Measurements from ENCODE around the gene RYR3.
"Not testable (repeated sequence)": the region's sequence is repeated elsewhere in the genome, so short reads cannot be mapped to it uniquely, and the experiment has no call there.

The RYR3 gene

DNA sequence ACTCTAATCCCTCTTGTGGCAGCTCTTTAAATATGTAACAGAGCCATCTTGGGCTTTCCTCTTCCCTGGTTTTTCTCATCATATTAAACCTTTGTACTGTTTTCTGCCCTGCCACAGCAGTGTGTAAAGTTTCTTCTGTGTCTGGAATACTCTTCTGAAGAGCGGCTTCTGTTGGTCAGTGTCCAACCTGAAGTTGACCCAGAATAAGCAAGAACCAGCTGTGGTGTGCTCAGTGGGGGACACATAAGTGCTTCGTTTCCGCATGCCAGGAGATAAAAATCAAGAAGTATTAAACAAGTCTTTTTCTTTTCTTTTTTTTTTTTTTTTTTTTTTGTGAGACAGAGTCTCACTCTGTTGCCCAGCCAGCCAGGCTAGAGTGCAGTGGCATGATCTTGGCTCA, 484.3 kb downstream of the RYR3 start:
- DNase-seq, result no peak

DNA sequence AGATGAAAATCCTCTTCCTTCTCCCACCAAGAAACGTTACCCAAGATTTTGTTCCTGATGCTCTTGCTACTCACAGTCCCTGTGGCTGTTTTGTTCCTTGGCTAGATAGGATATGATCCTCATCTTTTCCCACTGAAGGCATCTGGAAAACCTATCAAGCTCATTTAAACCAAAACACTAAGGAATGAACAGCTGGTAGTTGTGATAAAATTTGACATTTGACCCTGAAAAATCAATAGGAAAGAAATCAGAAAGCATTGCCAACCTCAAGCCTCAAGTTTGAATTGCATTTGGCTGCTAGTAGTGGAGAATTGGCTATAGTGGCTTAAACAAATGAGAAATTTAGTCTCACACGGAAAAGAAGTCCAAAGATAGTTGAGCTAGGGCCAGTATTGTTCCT, 486.9 kb downstream of the RYR3 start:
- no peak for DNase-seq

DNA sequence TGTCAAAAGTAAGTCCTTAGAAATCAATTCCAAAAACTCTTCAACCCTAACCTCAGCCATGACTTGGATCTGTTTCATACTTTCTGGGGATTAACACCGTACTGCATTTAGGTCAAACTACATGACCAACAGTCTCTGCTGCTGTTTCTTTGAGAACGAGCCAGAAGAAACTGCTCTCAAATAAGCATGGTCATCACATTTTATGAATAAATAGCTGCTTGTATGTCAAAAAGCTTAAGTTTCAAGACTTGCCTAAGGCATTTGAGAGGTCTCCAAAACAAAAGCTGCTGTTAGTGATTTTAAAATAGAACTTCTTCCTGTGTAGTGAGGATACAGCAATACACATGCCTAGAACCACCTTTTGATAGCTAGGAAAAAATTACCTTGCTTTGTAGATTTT, 491.2 kb downstream of the RYR3 start:
- DNase-seq, result no peak

DNA sequence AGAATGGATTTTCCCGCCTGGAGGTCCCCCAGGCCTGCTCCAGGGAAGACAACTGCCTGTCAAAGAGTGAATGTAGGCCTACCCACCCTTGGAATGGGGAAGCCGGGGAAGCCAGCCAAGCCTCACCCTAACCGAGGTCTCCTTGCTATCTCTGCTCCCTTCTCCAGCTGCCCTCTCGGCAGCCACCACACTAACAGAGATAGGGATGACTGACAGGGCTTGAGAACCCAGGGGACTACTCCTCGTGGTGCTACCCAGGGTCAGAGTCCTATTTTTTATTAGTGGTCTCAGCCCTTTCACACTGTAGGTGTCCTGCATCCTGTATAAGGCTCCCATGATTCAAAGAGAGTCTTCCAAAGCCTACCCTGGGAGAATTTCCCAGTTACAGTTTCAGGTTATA, 496.9 kb downstream of the RYR3 start:
- no peak for DNase-seq

DNA sequence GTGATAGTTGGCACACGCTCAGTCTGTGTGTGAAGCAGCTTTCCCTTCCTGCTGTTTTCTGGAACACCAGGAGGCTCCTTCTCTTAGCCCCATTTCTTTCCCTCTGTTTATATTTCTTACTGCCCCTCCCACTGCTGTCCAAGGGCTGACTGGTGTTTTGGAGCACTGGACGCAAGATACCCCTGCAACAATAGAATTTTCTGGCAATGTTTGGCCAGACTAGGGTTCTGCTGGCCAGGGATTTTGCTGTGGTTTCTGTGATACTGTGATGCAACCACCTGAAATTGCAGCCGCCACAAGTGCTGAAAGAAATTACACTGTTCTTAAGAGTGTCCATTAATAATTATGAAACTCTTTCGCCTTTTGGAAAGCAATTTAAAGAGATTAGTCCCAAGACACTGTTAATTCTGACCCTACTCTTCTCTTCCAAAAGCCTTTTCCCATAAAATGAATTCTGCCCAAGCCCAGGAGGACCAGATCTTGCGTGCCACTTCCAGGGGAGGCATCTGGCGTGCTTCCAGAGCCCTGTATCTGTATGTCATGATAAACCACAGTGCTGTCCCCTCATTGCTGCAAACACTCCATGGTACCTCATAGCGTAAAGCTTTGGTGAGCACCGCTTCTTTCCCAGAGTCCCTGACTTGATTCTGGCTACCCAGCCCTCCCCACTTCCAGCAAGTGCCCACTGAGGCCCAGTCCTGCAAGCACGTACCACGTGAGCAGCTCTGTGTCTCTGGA, 498.1 kb downstream of the RYR3 start:
- DNase-seq, result no peak

DNA sequence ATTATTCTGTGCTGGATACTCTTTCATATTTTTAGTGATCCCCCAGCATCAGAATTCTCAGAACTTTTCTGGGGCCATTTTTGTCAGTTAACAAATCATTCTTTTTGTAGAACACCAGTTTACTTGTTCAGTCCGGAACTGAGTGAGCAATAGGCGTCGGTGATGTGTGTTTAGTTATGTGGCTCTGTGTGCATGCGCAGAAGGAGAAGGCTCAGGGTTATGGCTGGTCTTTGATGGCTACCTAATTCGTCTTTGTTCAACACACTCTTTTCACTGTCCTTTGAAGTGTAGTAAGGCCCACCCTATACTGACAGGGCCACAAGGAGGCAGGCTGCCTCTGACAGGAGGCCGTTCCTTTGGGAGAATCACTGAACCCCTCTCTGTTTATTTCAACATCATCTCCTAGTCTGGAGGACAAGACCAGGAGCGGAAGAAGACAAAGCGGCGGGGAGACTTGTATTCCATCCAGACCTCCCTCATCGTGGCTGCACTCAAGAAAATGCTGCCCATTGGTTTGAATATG, 499.4 kb downstream of the RYR3 start:
- no peak for DNase-seq

DNA sequence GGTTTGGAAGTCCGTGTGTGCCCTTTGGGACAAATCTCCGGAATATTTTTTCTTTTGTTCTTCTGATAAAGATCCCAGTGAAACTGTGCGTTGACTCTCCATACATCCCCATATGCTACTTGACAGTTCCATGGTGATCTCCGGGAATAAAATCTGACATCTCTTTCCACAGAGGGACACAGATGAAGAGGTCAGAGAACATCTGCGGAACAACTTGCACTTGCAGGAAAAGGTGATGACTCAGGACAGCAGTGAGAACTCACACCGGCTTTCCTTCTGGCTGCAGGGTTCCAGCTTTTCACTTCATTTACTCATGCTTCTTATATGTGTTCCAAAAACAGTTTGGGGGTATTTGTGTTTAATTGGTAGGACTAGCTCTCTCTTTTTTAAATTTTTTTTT, 500.0 kb downstream of the RYR3 start:
- no peak for DNase-seq

DNA sequence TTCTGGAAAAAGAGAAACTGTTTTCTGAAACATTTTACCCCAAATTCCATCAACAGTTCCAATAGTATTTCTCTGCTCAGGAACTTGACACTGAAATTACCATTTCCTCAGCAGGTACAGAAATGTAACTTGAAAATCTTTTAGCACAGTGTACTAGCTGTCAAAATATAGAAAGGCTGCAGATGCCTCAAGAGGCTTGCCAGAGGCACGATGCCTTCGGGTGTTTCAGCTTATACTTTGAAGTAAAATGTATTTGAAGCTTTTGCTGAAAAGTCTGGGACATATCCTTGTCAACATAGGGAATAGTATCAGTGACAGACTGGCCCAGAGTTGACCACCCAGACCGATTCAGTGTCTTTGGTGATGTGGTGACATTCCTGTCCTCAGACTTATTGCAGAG, 503.1 kb downstream of the RYR3 start:
- DNase-seq, result no peak

DNA sequence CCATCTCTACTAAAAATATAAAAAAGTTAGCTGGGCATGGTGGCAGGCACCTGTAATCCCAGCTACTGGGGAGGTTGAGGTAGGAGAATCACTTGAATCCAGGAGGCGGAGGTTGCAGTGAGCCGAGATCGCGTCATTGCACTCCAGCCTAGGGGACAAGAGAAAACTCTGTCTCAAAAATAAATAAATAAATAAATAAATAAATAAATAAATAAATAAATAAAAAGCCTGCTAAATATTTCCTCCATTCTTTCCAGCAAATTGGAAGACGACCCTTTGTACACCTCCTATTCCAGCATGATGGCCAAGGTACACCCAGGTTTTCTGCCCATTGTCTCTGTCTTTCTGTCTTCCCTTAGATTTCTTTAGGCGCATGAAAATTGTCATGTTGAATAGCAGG, 508.7 kb downstream of the RYR3 start:
- not testable (repeated sequence) for DNase-seq

DNA sequence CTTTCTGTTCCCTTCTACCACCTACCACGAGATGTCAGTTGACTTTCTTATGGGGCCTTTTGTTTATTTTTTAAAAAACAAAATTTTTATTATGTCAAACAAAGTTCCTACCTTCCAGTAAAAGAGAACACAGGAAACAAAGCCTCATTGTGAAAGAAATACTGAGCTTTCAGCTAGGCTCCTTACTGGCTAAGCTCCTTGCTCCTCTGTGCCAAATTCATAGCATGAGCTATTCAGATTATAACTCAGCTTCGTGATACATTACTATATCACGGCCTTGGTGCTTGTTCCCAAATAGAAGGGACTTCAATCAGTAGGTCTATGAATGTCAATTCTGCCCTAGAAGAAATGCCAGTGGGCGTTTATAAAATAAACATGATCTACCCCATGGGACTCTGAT, 511.7 kb downstream of the RYR3 start:
- no peak for DNase-seq

DNA sequence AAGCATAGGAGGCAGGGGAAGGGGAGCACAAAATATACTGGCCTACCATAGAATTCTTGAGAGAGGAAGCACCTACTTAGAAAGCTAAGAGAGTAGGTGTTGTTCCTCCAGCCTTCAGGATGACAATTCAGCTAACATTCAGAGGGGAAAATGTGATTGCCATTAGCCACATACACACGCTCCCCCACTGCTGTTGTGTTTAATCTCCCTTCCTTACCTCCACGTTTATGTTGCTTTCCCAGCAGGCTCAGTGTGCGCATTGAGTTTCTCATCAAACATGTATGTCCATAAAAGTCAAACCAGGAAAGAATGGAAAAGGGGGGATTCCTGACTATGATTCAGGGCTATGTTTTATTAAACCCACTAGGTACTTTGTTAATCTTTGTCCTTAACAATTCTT, 512.4 kb downstream of the RYR3 start:
- DNase-seq, result no peak

DNA sequence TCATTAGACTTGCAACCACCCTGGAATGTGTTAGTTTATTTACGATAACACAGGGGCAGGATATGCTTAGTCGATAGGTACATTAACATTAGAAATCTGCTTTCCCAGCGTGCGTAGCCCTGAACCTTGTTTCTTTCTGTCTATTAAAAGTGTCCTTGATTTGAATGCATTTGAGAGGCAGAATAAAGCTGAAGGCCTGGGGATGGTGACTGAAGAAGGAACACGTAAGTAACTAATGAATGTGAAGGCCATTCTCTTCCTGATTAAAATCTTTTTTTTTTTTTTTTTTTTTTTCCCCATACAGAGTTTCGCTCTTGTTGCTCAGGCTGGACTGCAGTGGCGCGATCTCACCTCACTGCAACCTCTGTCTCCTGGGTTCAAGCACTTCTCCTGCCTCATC, 514.7 kb downstream of the RYR3 start:
- DNase-seq, result no peak

DNA sequence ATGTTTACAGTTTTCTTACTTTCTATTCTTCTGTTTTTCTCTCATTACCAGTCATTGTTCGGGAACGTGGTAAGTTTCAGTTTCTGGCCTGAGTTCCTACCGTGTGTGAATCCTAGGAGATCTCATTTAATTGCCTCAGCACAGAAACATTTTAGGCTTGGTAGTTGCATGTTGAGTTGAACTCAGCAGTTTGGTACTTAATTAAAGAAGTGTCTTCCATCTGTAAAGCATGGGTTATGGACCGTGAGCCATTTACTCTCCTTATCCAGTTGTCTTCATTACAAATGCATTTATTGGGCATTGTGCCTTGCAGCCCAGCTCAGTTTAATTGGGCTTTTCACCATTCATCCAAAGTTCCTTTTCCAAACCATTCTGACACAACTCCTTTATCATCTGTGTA, 515.4 kb downstream of the RYR3 start:
- DNase-seq, result no peak

DNA sequence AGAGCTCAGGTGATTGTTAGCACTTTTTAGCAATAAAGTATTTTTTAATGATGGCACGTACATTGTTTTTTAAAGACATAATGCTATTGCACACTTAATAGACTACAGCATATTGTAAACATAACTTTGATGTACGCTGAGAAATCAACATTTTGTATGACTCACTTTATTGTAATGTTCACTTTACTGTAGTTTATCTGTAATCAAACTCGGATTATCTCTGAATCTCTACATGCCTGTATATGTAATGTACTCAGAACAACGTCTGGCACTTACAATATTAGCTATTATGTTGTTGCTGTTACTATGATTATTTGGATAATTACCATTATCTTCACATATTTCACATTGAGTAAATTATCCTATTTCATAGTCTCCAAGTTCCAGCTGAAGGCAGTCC, 519.6 kb downstream of the RYR3 start:
- no peak for DNase-seq

DNA sequence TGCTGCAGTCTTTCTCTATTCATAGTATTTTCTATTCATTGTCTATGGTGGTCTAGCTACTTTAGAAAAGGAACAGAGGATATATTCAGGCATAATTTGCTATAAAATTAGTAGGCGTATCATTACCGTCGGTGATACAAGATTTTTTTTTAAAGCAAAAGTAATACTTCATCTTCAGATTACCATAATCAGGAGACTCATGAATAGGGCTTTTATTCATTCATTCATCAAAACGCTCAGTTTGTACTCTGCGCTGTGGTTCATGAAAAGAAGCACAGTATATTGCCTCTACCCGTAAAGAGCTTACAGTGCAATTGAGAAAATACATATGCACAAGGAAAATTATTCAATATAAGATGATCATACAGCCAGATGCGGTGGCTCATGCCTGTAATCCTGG, 520.9 kb downstream of the RYR3 start:
- DNase-seq, result no peak

DNA sequence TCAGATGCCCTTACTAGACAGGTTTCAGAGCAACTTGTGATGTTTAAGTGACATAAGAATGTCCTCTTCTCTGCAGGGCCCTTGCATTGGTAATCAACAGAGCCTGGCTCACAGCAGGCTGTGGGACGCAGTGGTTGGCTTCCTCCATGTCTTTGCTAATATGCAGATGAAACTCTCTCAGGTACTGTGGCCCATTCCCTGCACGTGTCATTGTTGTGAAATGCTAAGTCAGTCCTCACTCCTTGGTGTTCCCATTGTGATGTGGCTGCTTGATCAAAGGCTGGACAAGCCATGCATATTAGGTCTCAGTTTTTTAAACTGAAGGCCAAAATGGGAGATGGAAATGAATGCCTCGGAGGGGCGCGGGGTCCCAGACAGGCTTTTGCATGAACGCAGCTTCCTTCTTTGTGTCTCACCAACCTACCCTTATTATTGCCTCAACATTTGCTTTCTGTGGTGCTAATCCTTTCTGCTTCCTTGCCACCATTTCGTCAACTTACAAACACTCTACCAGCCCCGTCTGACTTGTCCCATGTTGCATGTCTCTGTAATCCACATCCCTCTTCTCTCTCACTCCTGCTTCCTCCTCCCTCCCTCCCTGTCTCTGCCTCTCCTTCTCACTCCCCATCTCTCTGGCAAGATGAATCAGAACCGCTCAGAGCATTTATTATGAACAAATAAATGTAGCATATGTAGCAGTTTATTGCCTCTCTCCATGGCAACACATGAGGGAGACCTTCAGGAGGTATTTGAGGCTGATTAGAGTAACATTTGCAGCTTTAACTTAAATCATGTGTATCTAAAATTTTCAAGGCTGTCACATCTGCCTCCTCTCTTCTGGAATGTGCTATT, 524.4 kb downstream of the RYR3 start:
- DNase-seq, result no peak

DNA sequence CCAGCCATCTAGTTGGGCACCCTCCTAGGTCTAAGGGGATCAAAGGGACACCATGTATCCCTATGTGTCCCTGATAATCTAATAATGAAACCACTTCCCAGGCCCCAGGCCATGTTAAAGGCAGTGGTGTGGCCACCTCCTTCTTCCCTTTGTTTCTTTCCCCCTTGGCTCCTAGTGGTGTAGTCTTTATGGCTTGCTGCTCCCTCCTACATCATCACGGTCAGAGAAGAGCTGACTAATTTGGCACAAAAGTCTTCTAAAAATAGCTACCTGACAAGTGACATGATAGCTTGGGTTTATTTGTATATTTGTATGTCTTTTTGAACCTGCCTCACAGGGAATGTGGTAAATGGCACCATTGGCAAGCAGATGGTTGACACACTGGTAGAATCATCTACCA, 526.5 kb downstream of the RYR3 start:
- DNase-seq, result no peak

DNA sequence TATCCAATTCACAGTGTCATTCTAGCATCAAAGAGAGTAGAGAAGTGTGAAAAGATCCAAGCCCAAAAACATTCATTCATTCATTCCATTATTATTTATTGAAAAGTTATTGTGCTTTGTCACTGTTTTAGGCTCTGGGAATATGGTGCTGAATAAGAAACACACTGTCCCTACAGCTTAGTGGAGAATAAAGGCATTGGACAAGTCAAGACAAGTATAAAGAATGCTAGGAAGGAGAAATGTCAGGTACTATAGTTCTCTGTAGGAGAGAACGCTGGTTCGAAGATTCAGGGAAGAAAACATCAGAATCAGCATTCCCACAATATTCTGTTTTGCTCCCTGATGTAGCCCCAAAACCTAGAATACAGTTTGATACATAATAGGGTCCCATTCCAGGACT, 528.8 kb downstream of the RYR3 start:
- DNase-seq, result no peak

DNA sequence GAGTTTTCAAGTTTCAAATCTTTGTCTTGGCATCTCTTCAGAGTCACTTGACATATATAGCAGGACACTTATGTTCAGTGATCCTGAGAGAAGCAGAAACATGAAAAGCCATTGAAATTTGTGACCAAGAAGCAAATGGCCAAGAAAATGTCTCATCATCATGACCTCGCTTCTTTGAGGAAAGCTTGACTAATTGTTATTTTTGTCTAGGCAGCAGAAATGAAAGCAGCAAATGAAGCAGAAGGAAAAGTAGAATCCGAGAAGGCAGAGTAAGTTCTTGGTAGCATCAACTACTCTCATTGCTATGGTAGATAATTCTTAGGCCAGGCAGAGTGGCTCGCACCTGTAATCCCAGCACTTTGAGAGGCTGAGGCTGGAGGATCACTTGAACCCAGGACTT, 529.8 kb downstream of the RYR3 start:
- no peak for DNase-seq

DNA sequence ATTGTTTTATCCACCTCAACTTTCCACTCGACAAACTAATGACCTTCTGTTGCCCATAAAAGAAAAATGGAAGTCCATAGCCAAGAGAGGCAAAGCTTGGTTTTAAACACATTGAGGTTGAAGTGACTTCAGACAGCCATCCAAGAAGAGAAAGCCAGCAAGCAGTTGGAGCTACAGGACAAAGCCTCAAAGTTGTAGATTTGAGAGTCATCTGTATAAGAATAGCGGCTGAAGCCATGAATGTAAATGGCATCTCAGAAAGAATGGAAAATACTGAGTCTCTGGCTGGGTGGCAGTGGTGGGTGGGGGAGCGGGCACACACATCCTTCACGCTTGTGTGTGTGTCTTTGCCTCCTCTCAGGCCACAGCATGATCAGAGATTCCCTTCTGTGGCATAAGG, 533.4 kb downstream of the RYR3 start:
- no peak for DNase-seq

DNA sequence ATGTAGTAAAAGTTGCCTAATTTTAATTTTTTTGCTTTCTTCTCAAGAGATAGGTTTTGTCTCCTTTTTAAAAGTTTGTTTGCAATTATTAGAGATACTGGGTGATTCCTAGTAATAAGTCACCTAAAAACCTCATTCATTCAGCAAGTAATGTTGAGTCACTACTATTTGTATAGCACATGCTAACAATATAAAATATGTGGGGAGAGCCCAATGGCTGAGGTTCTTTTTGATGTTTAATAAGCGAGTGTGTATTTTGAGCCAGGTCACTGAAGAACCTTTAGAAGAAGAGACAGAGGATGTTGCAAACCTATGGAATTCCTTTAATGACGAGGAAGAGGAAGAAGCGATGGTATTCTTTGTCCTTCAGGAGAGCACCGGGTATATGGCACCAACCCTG, 533.8 kb downstream of the RYR3 start:
- no peak for DNase-seq

DNA sequence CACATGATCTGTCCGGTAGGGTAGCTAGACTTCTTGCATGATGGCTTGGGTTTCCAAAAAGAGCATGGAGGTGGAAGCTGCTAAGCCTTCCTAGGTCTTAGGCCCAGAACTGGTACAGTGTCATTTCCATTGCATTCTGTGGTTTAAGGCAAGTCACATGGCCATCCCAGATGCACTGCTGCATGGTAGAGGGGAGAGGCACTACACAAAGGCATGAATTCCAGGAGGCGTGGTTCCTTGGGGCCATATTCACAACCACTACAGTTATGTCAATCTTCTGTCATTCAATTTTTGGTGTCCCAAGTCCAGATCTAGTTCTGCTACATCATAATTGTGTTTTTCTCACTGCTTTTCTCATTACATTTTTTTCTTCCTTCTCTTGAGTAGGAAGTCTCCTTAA, 535.4 kb downstream of the RYR3 start:
- no peak for DNase-seq

DNA sequence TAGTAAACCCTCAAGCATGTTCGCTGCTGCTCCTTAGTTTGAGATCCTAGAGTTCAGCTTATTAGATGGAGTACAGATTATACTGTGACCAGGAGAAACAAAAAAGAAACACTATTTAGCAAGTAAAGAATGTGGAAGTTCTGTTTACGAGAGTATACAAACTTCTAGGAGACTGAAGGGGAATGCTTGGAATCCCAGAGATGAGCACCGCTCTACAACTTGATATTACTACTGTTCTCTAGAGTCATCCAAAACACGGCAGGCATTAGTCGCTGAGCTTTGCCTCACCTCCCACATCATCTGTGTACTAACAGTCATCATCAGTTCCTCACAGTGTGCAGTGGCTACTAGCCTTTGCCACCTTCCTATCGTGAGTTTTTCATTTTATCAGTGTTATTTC, 536.1 kb downstream of the RYR3 start:
- no peak for DNase-seq

DNA sequence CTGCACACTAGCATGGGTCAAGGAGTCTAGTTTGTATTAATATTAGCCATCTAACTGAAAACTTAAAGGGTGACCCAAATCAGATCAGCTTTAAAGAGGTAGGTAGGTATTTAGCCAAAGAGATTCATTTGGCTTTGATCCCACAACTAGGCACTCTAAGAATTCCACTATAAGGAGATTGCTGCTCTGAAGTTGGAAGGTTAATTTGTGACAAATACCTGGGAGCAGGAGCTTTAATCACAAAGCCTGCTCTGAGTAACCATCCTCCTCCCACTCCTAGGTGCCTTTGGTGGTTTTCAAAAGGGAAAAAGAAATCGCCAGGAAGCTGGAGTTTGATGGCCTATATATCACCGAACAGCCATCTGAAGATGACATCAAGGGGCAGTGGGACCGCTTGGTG, 537.2 kb downstream of the RYR3 start:
- DNase-seq, result no peak

DNA sequence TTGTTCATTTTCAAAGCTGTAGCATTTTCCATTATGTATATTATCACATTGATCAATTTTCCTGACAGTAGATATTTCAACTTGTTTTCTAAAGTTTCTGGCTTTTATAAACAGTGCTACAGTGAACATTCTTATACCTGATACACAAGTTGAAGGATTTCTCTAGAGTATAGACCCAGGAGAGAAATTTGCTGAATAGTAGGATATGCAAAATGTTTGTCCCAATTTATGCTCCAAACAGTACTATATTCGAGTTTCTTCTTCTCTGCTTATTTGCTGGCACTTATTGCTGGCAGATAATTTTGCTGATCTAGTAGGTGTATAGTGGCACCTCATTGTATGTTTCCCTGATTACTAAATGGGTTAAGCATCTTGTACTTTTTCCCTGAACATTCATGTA, 540.3 kb downstream of the RYR3 start:
- DNase-seq, result no peak

Data from NCI-H2171 treated with DMSO at 0.1 percent for 48 hours (cell line).